ENCODE results near the gene TET1. TPM values are rescaled to one million over a fixed set of nuclear protein-coding genes. Genes with fewer than 3 reads are reported as not detected.
A peak's percentile ranks its signal among the peaks of the same experiment; 100 is the strongest.
"Not testable (repeated sequence)": the region's sequence is repeated elsewhere in the genome, so short reads cannot be mapped to it uniquely, and the experiment has no call there.

Gene TET1
- total RNA-seq, 1 donor from 2014 or later, result under 0.01 TPM

- FAIRE-seq (no peak), DNase-seq (ENCODE audit: low read depth) (no peak)
- no peak overlapping the region for H3K4me3 ChIP-seq (ENCODE audit: low read depth, low read length)
- no peaks in the 10 kb centered on the region for H3K27me3 ChIP-seq (ENCODE audit: control insufficient read depth, insufficient read depth, low read length)
- no peaks in the 10 kb centered on the region for H3K36me3 ChIP-seq (ENCODE audit: control insufficient read depth, insufficient read depth, low read length)
- TF ChIP-seq CTCF (IDR thresholded peaks at IDR 0.05; ENCODE audit: insufficient read depth, low read length, severe bottlenecking), result no peak
These were observed 145.4 kb downstream of the TET1 start for GRCh38 chr10:68705548-68705947.

- not testable (repeated sequence) for H3K4me3 ChIP-seq (ENCODE audit: low read depth, low read length); FAIRE-seq; H3K36me3 ChIP-seq (ENCODE audit: control insufficient read depth, insufficient read depth, low read length); DNase-seq (ENCODE audit: low read depth); H3K27me3 ChIP-seq (ENCODE audit: control insufficient read depth, insufficient read depth, low read length)
These were observed 148.8 kb downstream of the TET1 start for GRCh38 chr10:68708987-68709386.

- H3K27me3 ChIP-seq (ENCODE audit: control insufficient read depth, insufficient read depth, low read length); H3K4me3 ChIP-seq (ENCODE audit: low read depth, low read length); FAIRE-seq; H3K36me3 ChIP-seq (ENCODE audit: control insufficient read depth, insufficient read depth, low read length); DNase-seq (ENCODE audit: low read depth): not testable (repeated sequence)
These were observed 152.9 kb downstream of the TET1 start for GRCh38 chr10:68713065-68713464.

GRCh38 chr10:68717435-68717834 lies 157.3 kb downstream of the TET1 start:
- FAIRE-seq (no peak), DNase-seq (ENCODE audit: low read depth) (no peak)
- no peak for TF ChIP-seq CTCF (IDR thresholded peaks at IDR 0.05; ENCODE audit: insufficient read depth, low read length, severe bottlenecking)
- Histone ChIP-seq H3K4me3 (ENCODE audit: low read depth, low read length) (no peak overlapping the region), H3K27me3 (ENCODE audit: control insufficient read depth, insufficient read depth, low read length) (no peaks in the 10 kb centered on the region), H3K36me3 (ENCODE audit: control insufficient read depth, insufficient read depth, low read length) (no peaks in the 10 kb centered on the region)

- Histone ChIP-seq H3K36me3 (ENCODE audit: control insufficient read depth, insufficient read depth, low read length) (peaks cover 5% of the 10 kb centered on the region), H3K27me3 (ENCODE audit: control insufficient read depth, insufficient read depth, low read length) (no peaks in the 10 kb centered on the region), H3K4me3 (ENCODE audit: low read depth, low read length) (peak within 1 kb of the TSS; percentile 98)
- peak; percentile 95 for DNase-seq (ENCODE audit: low read depth)
- FAIRE-seq, result no peak
- no peak for TF ChIP-seq CTCF (IDR thresholded peaks at IDR 0.05; ENCODE audit: insufficient read depth, low read length, severe bottlenecking)
These were observed 160.9 kb downstream of the TET1 start, which contains the start of gene CCAR1 for GRCh38 chr10:68720793-68721672. CCAR1 (plus strand) TSS chr10:68721239; CDS start chr10:68722505, 1,266 bp downstream.

GRCh38 chr10:68721673-68722335 lies 161.7 kb downstream of the TET1 start:
- no peak for TF ChIP-seq CTCF (IDR thresholded peaks at IDR 0.05; ENCODE audit: insufficient read depth, low read length, severe bottlenecking)
- no peak for FAIRE-seq
- H3K4me3 ChIP-seq (ENCODE audit: low read depth, low read length), result peak overlapping the region; percentile 98
- no peak for DNase-seq (ENCODE audit: low read depth)
- H3K27me3 ChIP-seq (ENCODE audit: control insufficient read depth, insufficient read depth, low read length), result no peaks in the 10 kb centered on the region
- H3K36me3 ChIP-seq (ENCODE audit: control insufficient read depth, insufficient read depth, low read length), result peaks cover 5% of the 10 kb centered on the region
